Keratinocyte (primary cell): ENCODE measurements around the gene CBFA2T3. TPM values are rescaled to one million over a fixed set of nuclear protein-coding genes. Genes with fewer than 3 reads are reported as not detected.

ENCODE experiments used
- DNase-seq: peaks from one replicate; pipeline ENCODE4 v3.0.0-alpha.2; 2011; ENCODE audit warnings: low read depth, missing footprints, low spot score
- FAIRE-seq: peaks from 2 replicates; lab custom pipeline; 2011; peaks lifted over from hg19 to GRCh38; lab: Jason Lieb, UNC
- H2AFZ ChIP-seq: 2 replicates; pipeline ENCODE4 v1.6.0; 2012; ENCODE audit warnings: low read length, control low read depth, inconsistent platforms; ENCODE audit not compliant: control insufficient read depth
- H3K27ac ChIP-seq: 2 replicates; pipeline ENCODE4 v1.5.1; 2011; ENCODE audit warnings: low read length; ENCODE audit not compliant: control insufficient read depth, insufficient read depth
- H3K27me3 ChIP-seq: 3 replicates; pipeline ENCODE4 v1.6.0; 2011; ENCODE audit warnings: low read length; ENCODE audit not compliant: control insufficient read depth, insufficient read depth; ENCODE audit errors: extremely low read depth
- H3K36me3 ChIP-seq, 2 experiments: 2 replicates in 1 of 2; 3 replicates in 1 of 2; pipeline ENCODE4 v1.5.1; 2011; ENCODE audit warnings: low read length in 2 of 2, mild to moderate bottlenecking in 1 of 2; ENCODE audit not compliant: control insufficient read depth in 2 of 2, insufficient read depth in 2 of 2; ENCODE audit errors: extremely low read depth in 1 of 2
- H3K4me1 ChIP-seq: 3 replicates; pipeline ENCODE4 v1.5.1; 2011; ENCODE audit warnings: low read length; ENCODE audit not compliant: control insufficient read depth, insufficient read depth; ENCODE audit errors: extremely low read depth
- H3K4me2 ChIP-seq: 3 replicates; pipeline ENCODE4 v1.6.0; 2011; ENCODE audit warnings: low read depth, low read length; ENCODE audit not compliant: control insufficient read depth, insufficient read depth; ENCODE audit errors: extremely low read depth
- H3K4me3 ChIP-seq, 3 experiments: fragments of 200-600 bp in 1 of 3; sonication (generic) in 1 of 3; 2 replicates in 2 of 3; 3 replicates in 1 of 3; pipeline ENCODE4 v1.5.1; 2011 to 2016; ENCODE audit warnings: low read length in 3 of 3, mild to moderate bottlenecking in 3 of 3, control low read depth in 2 of 3, inconsistent platforms in 1 of 3, low read depth in 1 of 3, mixed read lengths in 1 of 3, mixed run types in 1 of 3, moderate library complexity in 1 of 3; ENCODE audit not compliant: control insufficient read depth in 2 of 3, insufficient read depth in 2 of 3; ENCODE audit errors: extremely low read depth in 1 of 3
- H3K79me2 ChIP-seq: 2 replicates; pipeline ENCODE4 v1.6.0; 2012; ENCODE audit warnings: low read length; ENCODE audit not compliant: control insufficient read depth, insufficient read depth
- H3K9ac ChIP-seq: 3 replicates; pipeline ENCODE4 v1.6.0; 2011; ENCODE audit warnings: low read length; ENCODE audit not compliant: control insufficient read depth, insufficient read depth; ENCODE audit errors: extremely low read depth
- H3K9me1 ChIP-seq: 3 replicates; pipeline ENCODE4 v1.6.0; 2011; ENCODE audit warnings: low read length; ENCODE audit not compliant: control insufficient read depth, insufficient read depth; ENCODE audit errors: extremely low read depth
- H3K9me3 ChIP-seq: 2 replicates; pipeline ENCODE4 v1.5.1; 2012; ENCODE audit warnings: low read depth, low read length; ENCODE audit not compliant: control insufficient read depth
- H4K20me1 ChIP-seq: 3 replicates; pipeline ENCODE4 v1.6.0; 2011; ENCODE audit warnings: low read length; ENCODE audit not compliant: control insufficient read depth, insufficient read depth; ENCODE audit errors: extremely low read depth
- CTCF ChIP-seq, 3 experiments: IDR thresholded peaks in 1 of 3; conservative IDR thresholded peaks in 1 of 3; optimal IDR thresholded peaks in 1 of 3; 2 replicates in 2 of 3; 3 replicates in 1 of 3; pipeline versions ENCODE3 to v1.5.1; 2011; ENCODE audit warnings: low read length in 3 of 3, mild to moderate bottlenecking in 3 of 3, moderate library complexity in 2 of 3, control low read depth in 1 of 3, inconsistent platforms in 1 of 3; ENCODE audit not compliant: insufficient read depth in 2 of 3; ENCODE audit errors: extremely low read depth in 1 of 3
- EZH2 ChIP-seq: IDR thresholded peaks from one replicate; pipeline ENCODE4 v1.6.1; 2012; ENCODE audit warnings: inconsistent platforms, mild to moderate bottlenecking, low read length, moderate library complexity
- dilution Hi-C: fragments of 300-500 bp; cut with MboI; formaldehyde crosslinking; loops from one replicate; pipeline ENCODE4 v1.7.0; 2020; ENCODE audit warnings: low sequenced_read_pairs; ENCODE audit not compliant: extremely low pct_ligation_motif_present
- polyA plus RNA-seq, 5 experiments: library from polyadenylated mRNA; depleted of rRNA in 3 of 5; stranded (reverse) in 3 of 5; stranded (forward) in 1 of 5; unstranded in 1 of 5; fragments of >200 nt; gene quantifications; 1 replicate in 1 of 5; 2 replicates in 3 of 5; 3 replicates in 1 of 5; pipeline versions ENCODE4 v1.2.1 to v1.2.3, GENCODE V29; 2011 to 2012; ENCODE audit warnings: missing spikeins in 2 of 5, low read depth in 1 of 5, low replicate concordance in 1 of 5

CBFA2T3 gene
- polyA plus RNA-seq, 1 donor (not counting 4 experiments of a cell fraction or from before 2014, with no cell fraction given): 0.08 TPM

- Histone ChIP-seq H4K20me1 (no peaks in the 10 kb centered on the region), H3K27ac (no peak overlapping the region), H3K79me2 (no peaks in the 10 kb centered on the region), H3K27me3 (no peaks in the 10 kb centered on the region), H3K9me1 (no peaks in the 10 kb centered on the region), H3K4me2 (no peak overlapping the region), H3K4me1 (peaks cover 3% of the 10 kb centered on the region), H3K4me3 (no peak overlapping the region), H2AFZ (no peak overlapping the region), H3K9ac (no peak overlapping the region), H3K9me3 (no peaks in the 10 kb centered on the region), H3K36me3 (peaks cover 0 to 6% of the 10 kb centered on the region in 2 experiments)
- dilution Hi-C loops: no loop called here
- TF ChIP-seq CTCF (optimal IDR thresholded peaks at IDR 0.05 in 1 of 3, IDR thresholded peaks at IDR 0.05 in 1 of 3, conservative IDR thresholded peaks at IDR 0.05 in 1 of 3; ENCODE audit: extremely low read depth in 1 of 3, insufficient read depth in 2 of 3, low read length in 3 of 3) (no peak), EZH2 (no peak)
- DNase-seq: no peak
- no peak for FAIRE-seq
Observed at GRCh38 chr16:88830258-88830657, 146.7 kb downstream of the CBFA2T3 start.

GRCh38 chr16:88828711-88829110, 148.3 kb downstream of the CBFA2T3 start:
- no peaks in the 10 kb centered on the region for H3K9me1 ChIP-seq
- no peak overlapping the region for H3K27ac ChIP-seq
- DNase-seq (no peak), FAIRE-seq (no peak)
- no peaks in the 10 kb centered on the region for H3K27me3 ChIP-seq
- no peaks in the 10 kb centered on the region for H3K36me3 ChIP-seq
- peaks cover 3% of the 10 kb centered on the region for H3K4me1 ChIP-seq
- no peaks in the 10 kb centered on the region for H4K20me1 ChIP-seq
- TF ChIP-seq CTCF (optimal IDR thresholded peaks at IDR 0.05 in 1 of 3, IDR thresholded peaks at IDR 0.05 in 1 of 3, conservative IDR thresholded peaks at IDR 0.05 in 1 of 3; ENCODE audit: extremely low read depth in 1 of 3, insufficient read depth in 2 of 3, low read length in 3 of 3): no peak
- no peak for TF ChIP-seq EZH2
- no peaks in the 10 kb centered on the region for H3K9me3 ChIP-seq
- H3K4me2 ChIP-seq: no peak overlapping the region
- H3K4me3 ChIP-seq: no peak overlapping the region
- no peaks in the 10 kb centered on the region for H3K79me2 ChIP-seq
- H2AFZ ChIP-seq: no peak overlapping the region
- no peak overlapping the region for H3K9ac ChIP-seq
- dilution Hi-C loops: no loop called here
